NCI-H2196 (cell line): ENCODE measurements around the gene TRIM41.
"Not testable (repeated sequence)": the region's sequence is repeated elsewhere in the genome, so short reads cannot be mapped to it uniquely, and the experiment has no call there.

Experiments
- DNase-seq: peaks from one replicate; lab custom pipeline; 2025; ENCODE audit not compliant: unreplicated experiment; lab: John Stamatoyannopoulos, UW

The TRIM41 gene

DNA sequence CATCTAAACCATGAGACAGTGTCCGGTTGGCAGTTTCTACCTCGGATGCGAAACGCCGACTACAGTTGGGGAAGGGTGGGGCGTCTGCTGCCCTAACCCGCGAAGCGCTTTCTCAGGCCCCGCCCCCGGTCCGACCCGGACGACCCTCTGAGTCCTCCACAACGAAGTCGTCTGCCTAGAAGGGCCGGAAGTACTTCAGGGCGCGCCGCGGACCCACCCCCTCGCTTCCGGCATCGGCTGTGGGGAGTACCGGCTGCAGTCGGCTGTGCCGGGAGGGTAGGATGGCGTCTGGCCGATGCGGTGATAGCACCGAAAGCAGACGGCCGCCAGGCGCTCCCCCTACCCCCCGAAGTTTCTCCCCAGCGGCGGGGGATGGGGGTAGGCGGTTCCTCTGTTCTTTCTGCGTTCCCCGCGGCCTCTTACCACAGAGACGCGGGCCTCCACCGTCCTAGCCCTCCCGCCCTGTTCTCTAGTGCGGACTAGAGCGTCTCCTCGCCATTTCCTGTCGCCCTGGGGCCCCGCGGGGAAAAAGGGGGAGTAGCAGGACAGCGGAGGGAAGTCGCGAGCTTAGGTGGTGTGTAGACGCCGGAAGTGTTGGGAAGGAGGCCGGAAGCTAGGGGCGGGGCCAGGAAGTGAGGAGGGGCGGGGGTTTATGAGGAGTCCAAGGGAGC lies at the start of gene TRIM41:
Gene TRIM41, plus strand, starts transcription at position 224 of the 671 bp plus-strand sequence. CDS start 719 bp downstream, outside the sequence.
- no peak for DNase-seq

DNA sequence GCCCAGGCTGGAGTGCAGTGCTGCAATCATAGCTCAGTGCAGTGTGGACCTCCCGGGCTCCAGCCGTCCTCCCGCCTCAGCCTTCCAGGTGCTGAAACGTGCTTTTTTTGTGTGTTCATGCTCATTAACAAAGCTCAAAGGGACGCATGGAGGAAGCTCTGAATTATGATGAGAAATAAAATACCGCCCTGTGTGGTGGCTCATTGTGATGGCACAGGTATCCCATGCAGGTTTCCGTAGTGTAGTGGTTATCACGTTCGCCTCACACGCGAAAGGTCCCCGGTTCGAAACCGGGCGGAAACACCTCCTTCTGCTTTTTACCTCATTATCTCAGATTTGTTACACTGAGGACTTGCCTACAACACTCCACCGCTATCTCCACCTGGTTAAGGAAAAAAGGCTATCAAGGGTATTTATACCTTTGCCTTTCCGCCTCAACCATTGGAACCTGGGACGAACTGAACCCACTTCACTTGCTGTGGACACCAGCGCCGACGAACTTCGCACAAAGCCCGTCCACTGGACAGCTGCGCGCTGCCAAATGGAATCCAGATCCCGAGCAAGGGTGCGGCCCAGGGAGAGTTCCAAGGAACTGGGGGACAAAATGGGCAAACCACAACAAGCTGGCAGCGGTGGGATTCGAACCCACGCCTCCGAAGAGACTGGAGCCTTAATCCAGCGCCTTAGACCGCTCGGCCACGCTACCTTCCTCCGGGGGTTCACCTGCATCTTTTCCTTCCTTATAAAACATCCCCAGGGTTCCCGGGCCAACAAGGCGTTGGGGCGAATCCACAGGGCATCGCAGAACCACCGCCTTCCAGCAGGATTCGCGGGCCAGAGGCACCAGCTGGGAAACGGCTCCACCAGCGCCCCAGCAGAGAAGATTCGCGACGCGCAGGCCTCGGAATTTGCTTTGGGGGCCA lies 49.4 kb upstream of the TRIM41 start:
- DNase-seq: no peak

DNA sequence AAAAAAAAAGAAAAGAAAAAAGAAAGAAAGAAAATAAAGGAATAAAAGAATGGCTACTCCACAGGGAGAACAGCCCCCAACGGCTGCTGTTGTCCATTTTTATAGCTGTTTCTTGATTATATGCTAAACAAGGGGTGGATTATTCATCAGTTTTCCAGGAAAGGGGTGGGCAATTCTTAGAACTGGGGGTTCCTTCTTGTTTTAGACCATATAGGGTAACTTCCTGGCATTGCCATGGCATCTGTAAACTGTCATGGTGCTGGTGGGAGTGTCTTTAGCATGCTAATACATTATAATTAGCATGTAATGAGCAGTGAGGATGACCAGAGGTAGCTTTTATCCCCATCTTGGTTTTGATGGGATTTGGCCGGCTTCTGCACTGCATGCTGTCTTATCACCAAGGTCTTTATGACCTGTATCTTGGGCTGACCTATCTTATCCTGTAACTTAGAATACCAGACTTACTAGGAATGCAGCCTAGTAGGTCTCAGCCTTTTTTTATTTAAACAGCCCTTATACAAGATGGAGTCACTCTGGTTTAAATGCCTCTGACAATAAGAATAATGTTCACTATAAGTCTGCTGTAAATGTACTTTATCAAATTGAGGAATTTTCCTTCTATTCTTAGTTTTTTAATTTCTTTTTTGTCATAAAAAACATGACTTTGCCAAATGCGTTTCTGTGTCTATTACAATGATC lies 46.7 kb upstream of the TRIM41 start:
- DNase-seq: no peak

DNA sequence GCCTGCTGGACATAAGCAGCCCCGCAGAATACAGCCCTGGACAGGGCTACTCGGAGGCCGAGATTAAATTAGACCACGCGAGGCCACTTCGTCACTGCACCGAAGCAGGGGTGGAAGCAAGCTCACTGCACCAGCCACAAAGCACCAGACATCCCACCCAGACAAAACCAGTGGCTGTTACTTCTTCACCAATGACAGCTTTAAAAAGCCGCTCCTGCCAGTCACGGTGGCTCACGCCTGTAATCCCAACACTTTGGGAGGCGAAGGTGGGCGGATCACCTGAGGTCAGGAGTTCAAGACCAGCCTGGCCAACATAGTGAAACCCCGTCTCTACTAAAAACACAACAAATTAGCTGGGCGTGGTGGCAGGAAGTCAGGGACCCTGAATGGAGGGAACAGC lies 45.5 kb upstream of the TRIM41 start:
- not testable (repeated sequence) for DNase-seq

DNA sequence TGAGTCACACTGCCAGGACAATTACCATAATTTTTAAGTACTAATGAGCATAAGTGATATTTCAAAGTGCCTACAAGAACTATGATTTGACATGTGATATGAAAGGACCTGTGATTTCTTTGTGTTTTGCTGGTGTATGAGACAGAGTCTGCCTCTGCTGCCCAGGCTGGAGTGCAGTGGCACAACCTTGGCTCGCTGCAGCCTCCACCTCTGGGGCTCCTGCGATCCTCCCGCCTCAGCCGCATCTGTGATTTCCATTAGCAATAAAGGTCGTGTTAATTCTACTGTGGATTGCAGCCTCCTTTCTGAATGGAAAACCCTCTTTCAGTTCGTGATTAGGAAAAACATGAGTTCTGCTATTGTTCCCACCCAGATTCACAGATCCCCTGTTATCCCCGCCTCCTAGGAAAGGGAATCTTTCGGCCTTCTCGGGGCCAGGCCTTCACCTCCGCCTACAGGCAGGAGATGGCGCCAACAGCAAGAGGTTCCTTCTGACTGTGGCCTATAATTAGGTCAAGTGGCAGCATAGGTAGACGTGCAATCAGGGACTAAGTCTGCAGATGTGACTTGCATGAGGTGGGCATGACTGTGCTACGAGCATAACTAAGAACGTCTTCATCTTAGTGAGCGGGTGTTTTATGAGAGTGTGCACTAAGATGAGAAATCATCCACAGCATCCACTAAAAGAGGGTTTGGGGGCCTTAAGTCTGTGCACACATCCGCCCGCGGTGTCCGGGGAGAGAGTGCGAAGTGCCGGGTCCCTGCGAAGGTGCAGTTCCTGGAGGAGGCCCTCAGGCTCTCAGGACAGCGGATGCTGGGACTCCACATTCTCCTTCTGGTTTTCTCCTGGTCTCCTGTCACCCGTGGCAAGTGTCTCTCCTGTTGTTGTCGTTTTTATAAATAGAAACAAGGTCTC lies 41.2 kb upstream of the TRIM41 start:
- no peak for DNase-seq

DNA sequence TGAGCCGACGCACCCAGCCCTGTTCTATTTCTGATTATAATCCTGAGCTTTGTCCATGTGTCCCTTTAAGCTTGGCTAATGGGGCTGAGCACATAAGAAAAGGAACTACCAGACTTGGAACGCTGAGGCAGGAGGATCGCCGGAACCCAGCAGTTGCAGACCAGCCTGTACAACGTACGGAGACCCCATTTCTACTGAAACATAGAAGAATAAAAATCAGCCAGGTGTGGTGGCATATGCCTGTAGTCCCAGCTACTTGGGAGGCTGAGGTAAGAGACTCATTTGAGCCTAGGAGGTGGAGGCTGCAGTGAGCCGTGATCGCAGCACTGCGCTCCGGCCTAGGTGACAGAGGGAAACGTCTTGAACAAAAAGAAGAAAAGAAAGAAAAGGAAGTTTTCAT lies 40.4 kb upstream of the TRIM41 start:
- no peak for DNase-seq

DNA sequence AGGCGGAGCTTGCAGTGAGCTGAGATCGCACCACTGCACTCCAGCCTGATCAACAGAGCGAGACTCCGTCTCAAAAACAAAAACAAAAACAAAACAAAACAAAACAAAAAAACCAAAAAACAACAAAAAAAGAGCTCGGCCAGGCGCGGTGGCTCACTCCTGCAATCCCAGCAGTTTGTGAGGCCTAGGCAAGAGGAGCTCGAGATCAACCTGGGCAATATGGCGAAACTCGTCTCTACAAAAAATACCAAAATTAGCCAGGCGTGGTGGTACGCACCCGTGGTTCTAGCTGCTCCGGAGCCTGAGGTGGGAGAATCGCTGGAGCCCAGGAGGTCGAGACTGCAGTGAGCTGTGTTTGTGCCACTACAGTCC lies 38.2 kb upstream of the TRIM41 start:
- DNase-seq: no peak

DNA sequence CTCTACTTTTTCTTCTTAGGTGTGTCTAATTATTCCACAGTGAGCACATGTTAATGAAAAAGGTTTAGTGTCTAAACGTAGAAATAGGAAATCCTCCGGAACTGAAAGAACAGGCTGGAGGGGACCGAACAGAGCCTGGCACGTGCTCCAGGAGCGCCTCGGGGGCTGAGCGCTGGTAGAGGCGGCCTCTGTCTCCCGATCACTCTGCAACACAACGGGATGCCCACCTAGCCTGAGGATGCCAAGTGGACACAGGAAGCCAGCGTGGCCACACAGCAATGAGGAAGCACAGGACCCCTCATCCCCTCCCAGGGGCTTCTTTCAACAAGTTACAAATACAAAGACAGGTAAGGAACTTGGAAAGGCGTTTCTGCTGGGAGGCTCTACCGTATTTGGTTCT lies 37.5 kb upstream of the TRIM41 start:
- no peak for DNase-seq

DNA sequence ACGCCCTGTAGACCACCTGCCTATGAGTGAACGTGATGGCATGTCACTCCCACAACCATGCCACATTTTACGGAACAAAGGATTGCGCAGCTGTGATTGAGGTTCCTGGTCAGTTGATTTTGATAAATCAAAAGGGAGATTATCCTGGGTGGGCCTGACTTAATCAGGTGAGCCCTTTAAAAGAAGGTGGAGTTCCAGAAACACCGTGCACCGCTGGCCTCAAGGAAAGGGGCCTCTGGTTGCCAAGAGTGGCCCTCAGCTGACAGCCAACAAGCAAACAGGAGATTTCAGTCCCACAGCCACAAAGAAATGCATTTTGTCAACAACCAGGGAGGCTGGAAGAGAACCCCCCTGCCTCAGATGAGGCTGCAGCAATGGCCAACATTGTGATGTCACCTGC lies 37.1 kb upstream of the TRIM41 start:
- no peak for DNase-seq

DNA sequence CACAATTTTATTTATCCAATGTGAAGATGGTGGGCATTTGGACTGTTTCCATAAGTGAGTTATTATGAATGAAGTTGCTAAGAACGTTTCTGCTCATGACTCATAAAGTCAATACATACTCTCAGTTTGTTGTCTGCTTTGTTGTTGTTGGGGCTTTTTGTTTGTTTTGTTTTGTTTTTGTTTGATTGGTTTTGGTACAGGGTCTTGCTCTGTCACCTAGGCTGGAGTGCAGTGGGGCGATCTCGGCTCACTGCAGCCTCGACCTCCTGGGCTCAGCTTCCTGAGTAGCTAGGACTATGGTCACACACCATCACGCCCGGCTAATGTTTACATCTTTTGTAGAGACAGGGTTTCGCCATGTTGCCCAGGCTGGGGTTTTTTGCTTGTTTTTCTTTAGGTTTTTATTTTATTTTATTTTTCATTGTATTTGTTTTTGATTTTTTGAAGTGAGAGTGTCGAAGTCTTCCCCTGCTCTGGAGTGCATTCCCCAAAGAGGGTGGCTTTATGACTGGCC lies 36.0 kb upstream of the TRIM41 start:
- DNase-seq: no peak

DNA sequence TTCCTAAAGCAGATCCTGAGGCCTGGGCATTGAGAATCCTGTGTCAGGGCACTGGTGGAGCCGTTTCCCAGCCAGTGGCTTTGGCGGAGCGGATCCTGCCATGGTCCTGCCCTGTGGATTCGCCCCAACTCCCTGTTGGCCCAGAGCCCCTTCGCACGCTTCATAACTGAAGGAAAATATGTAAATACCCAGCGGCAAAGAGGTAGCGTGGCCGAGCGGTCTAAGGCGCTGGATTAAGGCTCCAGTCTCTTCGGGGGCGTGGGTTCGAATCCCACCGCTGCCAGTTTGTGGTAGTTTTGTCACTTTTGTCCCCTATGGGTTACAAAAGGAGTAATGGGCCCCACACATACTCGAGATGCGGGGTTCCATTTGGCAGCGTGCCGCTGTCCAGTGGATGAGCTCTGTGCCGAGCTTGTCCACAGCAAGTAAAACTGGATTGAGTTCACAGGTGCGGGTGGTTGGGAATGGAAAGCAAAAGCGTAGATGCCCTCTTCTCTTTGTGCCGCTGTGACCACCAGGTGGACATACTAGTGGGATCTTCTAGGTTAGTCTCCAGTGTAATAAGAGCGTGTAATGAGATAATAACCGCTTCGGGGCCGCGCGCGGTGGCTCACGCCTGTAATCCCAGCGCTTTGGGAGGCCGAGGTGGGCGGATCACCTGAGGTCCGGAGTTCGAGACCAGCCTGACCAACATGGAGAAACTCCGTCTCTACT lies 35.4 kb upstream of the TRIM41 start:
- DNase-seq: no peak

DNA sequence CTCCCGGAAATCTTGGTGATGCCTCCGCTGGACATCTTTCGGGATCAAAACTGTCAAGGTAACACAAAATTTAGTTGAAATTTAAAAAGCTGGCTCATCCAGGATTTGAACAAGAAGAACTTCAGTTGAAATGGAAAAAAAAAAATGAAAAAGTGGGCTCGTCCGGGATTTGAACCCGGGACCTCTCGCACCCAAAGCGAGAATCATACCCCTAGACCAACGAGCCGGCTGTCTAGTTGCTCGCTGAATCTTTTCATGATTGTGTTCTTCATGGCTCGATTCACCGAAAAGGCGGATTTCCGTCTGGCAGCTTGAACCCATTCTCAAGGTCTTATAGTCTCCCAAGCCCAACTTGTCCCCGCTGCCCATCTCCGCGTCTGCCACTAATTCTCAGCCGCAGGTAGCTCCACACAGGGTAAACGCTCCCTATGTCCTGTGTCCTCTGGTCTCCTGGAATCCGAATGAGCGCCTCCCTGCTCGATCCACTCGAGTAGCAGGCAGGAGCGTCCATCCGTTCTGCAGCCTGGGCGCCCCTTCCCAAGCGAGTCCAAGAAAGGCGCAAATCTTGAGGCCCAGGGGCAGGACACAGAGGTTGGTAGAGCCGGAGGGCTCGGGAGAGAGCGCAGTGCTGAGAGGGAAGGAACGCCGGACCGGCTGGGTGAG lies 34.2 kb upstream of the TRIM41 start:
- no peak for DNase-seq

DNA sequence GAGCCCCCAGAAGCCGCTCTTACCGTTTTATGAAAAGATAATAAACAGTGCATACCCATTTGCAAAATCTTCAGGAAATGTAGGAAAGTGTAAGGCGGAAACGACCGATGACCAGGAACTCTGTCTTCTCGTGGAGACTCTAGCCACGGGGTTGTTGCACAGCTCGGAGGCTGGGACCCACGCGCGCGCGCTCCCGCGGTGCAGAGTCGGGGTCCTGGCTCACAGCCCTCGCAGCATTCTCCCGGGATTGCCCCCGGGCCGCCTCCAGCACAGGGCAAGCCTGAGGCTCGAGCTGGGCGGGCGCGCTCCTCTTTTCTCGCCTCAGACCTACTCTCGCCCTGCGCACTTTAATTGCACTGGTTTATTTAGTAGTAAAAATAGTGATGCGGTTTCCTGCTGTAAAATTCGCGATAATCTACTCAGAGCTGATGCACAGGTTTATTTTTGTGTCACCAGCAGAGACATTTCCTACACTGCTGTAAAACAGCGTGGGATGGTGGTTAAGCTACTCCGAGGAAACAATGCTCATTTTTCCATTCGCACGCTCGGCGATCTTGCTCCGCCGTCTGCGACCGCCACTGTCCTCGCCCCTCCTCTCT lies 33.6 kb upstream of the TRIM41 start:
- no peak for DNase-seq

DNA sequence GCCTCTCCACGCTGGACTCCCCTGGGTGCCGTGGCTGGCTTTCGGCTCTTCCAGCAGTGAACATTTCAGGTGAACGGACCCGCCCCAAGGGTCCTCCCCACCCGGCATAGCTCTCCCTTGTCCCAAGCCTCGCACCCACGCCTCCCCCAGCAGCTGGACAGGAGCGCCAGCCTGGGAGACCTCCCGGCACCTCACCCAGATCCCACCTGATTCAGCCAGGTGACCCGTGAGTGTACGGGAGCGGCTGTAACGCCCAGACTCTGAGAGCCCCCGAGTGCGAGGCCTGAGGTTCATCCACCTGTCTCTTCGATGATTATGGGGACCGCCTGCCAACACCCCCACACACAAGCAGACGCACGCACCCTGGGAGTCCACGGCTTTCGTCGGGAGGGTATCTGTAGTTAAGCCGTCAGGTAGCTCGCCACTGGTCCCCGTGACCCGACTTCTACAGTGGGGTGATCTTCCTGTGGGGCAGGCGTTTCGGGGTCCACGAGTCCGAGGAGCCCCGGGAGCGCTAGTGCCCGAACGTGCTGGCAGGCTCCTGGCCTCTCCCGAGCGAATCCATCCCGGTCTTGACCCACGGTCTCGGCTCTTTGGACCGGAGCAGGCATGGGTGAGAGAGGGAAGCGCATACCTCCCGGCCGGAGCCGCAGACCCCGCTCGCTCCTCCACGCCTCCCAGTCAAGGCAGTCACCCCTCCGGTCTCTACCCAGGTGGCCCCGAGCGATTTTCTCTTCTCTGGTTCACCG lies 32.9 kb upstream of the TRIM41 start:
- DNase-seq: no peak

DNA sequence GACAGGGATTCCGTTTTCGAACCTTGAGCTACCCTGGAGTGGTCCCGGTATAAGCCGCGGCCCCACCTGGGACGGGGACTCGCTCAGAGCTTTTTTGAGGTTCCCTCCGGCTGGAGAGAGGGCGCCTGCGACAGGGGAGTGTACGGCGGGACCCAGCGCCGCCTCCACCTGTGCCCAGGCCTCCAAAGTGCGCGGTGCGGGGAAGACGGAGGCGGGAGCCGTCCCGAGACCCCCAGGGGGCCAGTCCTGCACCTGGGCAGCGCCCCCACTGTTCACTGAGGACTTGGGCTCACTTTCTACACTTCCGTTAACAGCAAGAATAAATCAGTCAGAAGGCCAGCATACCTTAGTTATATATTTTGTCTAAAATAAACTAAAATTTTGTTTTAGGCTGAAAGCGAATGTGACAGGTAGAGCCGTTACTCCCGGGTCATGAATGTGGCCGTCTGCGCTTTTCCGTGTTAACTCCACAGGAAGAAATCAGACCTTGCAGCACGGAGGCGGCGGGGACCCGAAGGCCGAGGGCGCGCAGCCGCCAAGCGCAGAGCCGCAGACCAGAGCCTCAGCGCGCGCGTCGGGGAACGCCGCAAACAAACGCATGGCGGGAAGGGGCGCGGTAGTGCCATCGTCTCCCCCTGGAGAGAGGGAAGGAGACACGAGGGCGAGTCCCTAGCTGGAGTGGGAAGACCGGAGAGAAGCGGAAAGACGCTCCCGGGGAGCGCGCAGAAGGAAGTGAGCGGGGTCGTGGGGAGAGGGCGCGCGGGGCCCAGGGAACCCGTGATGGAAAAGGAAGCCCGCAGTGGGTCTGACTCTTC lies 32.2 kb upstream of the TRIM41 start:
- no peak for DNase-seq

DNA sequence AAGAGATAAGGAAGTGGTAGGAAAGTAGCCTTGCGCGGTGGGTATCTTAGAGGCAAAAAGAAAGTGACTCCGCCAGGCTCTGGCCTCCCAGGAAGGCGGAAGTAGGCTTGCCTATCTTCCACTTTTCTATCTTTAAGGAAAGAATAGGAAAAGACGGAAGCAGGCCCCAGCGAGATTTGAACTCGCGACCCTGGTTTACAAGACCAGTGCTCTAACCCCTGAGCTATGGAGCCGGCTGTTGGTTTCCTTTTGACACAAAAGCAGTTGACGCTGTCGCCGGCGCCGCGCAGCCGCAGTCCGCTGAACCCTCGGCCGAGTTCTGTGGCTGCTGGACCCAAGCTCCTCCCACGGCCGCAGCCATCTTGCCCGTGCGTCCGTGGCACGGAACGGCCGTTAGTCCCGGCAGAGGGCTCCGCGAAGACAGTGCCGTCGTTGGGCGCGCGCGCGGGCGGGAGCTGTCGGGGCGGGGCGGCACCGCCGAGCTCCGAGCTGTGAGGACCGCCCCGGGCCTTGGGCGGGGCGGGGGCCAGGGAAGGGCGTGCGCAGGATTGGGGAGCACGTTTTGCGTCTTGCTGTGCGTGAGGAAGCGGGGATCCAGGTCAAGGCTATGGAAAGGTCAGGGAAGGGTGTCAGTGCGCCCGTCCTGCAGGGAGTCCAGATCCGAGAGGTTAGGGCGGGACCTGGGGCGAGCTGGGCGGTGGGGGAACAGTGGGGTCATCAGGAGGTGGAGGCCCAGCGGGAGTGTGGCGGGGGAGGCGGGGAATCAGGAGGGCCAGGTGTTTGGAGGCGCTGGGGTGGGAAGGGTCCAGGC lies 31.4 kb upstream of the TRIM41 start:
- no peak for DNase-seq
